Ectodermal cell (in vitro differentiated cells): ENCODE measurements around the gene AGAP3.

Source experiments
- H3K27ac ChIP-seq: 2 replicates; pipeline ENCODE4 v1.7.0; 2013; ENCODE audit warnings: mild to moderate bottlenecking, low read depth, low read length; ENCODE audit not compliant: insufficient read depth, poor library complexity, severe bottlenecking
- H3K27me3 ChIP-seq: 2 replicates; pipeline ENCODE4 v1.7.0; 2013; ENCODE audit warnings: mild to moderate bottlenecking, low read length; ENCODE audit not compliant: insufficient read depth, control insufficient read depth, poor library complexity, severe bottlenecking
- H3K36me3 ChIP-seq: one replicate; pipeline ENCODE4 v1.7.0; 2013; ENCODE audit warnings: low read length; ENCODE audit not compliant: control insufficient read depth, insufficient read depth
- H3K4me1 ChIP-seq: one replicate; pipeline ENCODE4 v1.7.0; 2013; ENCODE audit warnings: low read length; ENCODE audit not compliant: control insufficient read depth, insufficient read depth
- H3K4me3 ChIP-seq: 2 replicates; pipeline ENCODE4 v1.7.0; 2013; ENCODE audit warnings: low read depth, low read length, control low read depth; ENCODE audit not compliant: insufficient read depth
- H3K9me3 ChIP-seq: 2 replicates; pipeline ENCODE4 v1.7.0; 2013; ENCODE audit warnings: mild to moderate bottlenecking, low read length, moderate library complexity; ENCODE audit not compliant: control insufficient read depth
- WGBS, 2 experiments: methylation state at CpG; one replicate each; pipeline ENCODE4 v1.1.7; 2013; ENCODE audit warnings: missing lambda C conversion rate in 2 of 2; 5-methylcytosine and 5-hydroxymethylcytosine counted together

The AGAP3 gene

GRCh38 chr7:151057989-151058780, 28.1 kb upstream of the AGAP3 start:
- 6 to 8% methylated on average over 46 of the region's 46 CpGs for WGBS, 2 experiments
- H3K36me3 ChIP-seq, result no peaks in the 10 kb centered on the region
- H3K4me3 ChIP-seq, result peak overlapping the region; percentile 80
- H3K9me3 ChIP-seq, result no peaks in the 10 kb centered on the region
- peak overlapping the region; percentile 6 for H3K27ac ChIP-seq
- peaks cover 39% of the 10 kb centered on the region for H3K27me3 ChIP-seq
- peaks cover 36% of the 10 kb centered on the region for H3K4me1 ChIP-seq

GRCh38 chr7:151058781-151059366, 27.4 kb upstream of the AGAP3 start:
- Histone ChIP-seq H3K4me1 (peaks cover 36% of the 10 kb centered on the region), H3K27me3 (peaks cover 39% of the 10 kb centered on the region), H3K4me3 (peak overlapping the region; percentile 80), H3K36me3 (no peaks in the 10 kb centered on the region), H3K9me3 (no peaks in the 10 kb centered on the region), H3K27ac (peak overlapping the region; percentile 52)
- 19 to 20% methylated on average over 18 of the region's 18 CpGs for WGBS, 2 experiments

- Histone ChIP-seq H3K36me3 (peaks cover 2% of the 10 kb centered on the region), H3K4me1 (peaks cover 36% of the 10 kb centered on the region), H3K9me3 (no peaks in the 10 kb centered on the region), H3K27ac (peak within 1 kb of the TSS; percentile 52), H3K27me3 (peaks cover 39% of the 10 kb centered on the region), H3K4me3 (peak within 1 kb of the TSS; percentile 80)
- 1% methylated on average over 65 to 75 of the region's 75 CpGs for WGBS, 2 experiments
These were observed 26.7 kb upstream of the AGAP3 start, which contains the start of gene SLC4A2 for GRCh38 chr7:151059367-151060112. Gene SLC4A2 (plus strand): TSS chr7:151059589. CDS start chr7:151061988, 2,399 bp downstream.

- peaks cover 39% of the 10 kb centered on the region for H3K27me3 ChIP-seq
- H3K27ac ChIP-seq, result no peak overlapping the region
- WGBS, 2 experiments, result 0 to 1% methylated on average over 17 of the region's 17 CpGs
- H3K4me3 ChIP-seq, result peak overlapping the region; percentile 80
- H3K9me3 ChIP-seq, result no peaks in the 10 kb centered on the region
- H3K4me1 ChIP-seq, result peaks cover 36% of the 10 kb centered on the region
- H3K36me3 ChIP-seq, result peaks cover 7% of the 10 kb centered on the region
These were observed 26.2 kb upstream of the AGAP3 start for GRCh38 chr7:151060113-151060415.

- Histone ChIP-seq H3K9me3 (no peaks in the 10 kb centered on the region), H3K27me3 (peaks cover 38% of the 10 kb centered on the region), H3K27ac (no peak overlapping the region), H3K4me3 (peak overlapping the region; percentile 80), H3K36me3 (peaks cover 11% of the 10 kb centered on the region), H3K4me1 (peaks cover 36% of the 10 kb centered on the region)
- WGBS, 2 experiments, result 8 to 9% methylated on average over 21 of the region's 21 CpGs
These were observed 25.7 kb upstream of the AGAP3 start for GRCh38 chr7:151060416-151061212.

- peaks cover 11% of the 10 kb centered on the region for H3K36me3 ChIP-seq
- H3K4me3 ChIP-seq, result peak overlapping the region; percentile 33
- WGBS, 2 experiments, result 28 to 31% methylated on average over 33 of the region's 33 CpGs
- H3K27ac ChIP-seq, result no peak overlapping the region
- H3K9me3 ChIP-seq, result no peaks in the 10 kb centered on the region
- peaks cover 36% of the 10 kb centered on the region for H3K4me1 ChIP-seq
- H3K27me3 ChIP-seq, result peaks cover 30% of the 10 kb centered on the region
These were observed 24.8 kb upstream of the AGAP3 start for GRCh38 chr7:151061213-151062110.

GRCh38 chr7:151062111-151062398, 24.2 kb upstream of the AGAP3 start:
- WGBS, 2 experiments, result 12 to 15% methylated on average over 11 of the region's 11 CpGs
- H3K4me3 ChIP-seq, result peak overlapping the region; percentile 33
- no peak overlapping the region for H3K27ac ChIP-seq

GRCh38 chr7:151062399-151063211, 23.7 kb upstream of the AGAP3 start:
- WGBS, 2 experiments, result 2% methylated on average over 39 to 43 of the region's 43 CpGs
- Histone ChIP-seq H3K36me3 (peaks cover 15% of the 10 kb centered on the region), H3K9me3 (no peaks in the 10 kb centered on the region), H3K27ac (no peak overlapping the region), H3K4me3 (peak overlapping the region; percentile 33), H3K27me3 (peaks cover 21% of the 10 kb centered on the region), H3K4me1 (peaks cover 32% of the 10 kb centered on the region)

More at GRCh38 chr7:151062111-151062398, 24.2 kb upstream of the AGAP3 start:
- H3K36me3 ChIP-seq, result peaks cover 11% of the 10 kb centered on the region
- H3K4me1 ChIP-seq, result peaks cover 34% of the 10 kb centered on the region
- H3K27me3 ChIP-seq, result peaks cover 24% of the 10 kb centered on the region
- H3K9me3 ChIP-seq, result no peaks in the 10 kb centered on the region

GRCh38 chr7:151063212-151063561, 23.1 kb upstream of the AGAP3 start:
- H3K36me3 ChIP-seq, result peaks cover 20% of the 10 kb centered on the region
- 16 to 18% methylated on average over 11 of the region's 11 CpGs for WGBS, 2 experiments
- H3K9me3 ChIP-seq, result no peaks in the 10 kb centered on the region
- no peak overlapping the region for H3K4me3 ChIP-seq
- peaks cover 32% of the 10 kb centered on the region for H3K4me1 ChIP-seq
- peaks cover 21% of the 10 kb centered on the region for H3K27me3 ChIP-seq
- no peak overlapping the region for H3K27ac ChIP-seq
